ENCODE measurements around the gene TRPM5.

TRPM5 gene

DNA sequence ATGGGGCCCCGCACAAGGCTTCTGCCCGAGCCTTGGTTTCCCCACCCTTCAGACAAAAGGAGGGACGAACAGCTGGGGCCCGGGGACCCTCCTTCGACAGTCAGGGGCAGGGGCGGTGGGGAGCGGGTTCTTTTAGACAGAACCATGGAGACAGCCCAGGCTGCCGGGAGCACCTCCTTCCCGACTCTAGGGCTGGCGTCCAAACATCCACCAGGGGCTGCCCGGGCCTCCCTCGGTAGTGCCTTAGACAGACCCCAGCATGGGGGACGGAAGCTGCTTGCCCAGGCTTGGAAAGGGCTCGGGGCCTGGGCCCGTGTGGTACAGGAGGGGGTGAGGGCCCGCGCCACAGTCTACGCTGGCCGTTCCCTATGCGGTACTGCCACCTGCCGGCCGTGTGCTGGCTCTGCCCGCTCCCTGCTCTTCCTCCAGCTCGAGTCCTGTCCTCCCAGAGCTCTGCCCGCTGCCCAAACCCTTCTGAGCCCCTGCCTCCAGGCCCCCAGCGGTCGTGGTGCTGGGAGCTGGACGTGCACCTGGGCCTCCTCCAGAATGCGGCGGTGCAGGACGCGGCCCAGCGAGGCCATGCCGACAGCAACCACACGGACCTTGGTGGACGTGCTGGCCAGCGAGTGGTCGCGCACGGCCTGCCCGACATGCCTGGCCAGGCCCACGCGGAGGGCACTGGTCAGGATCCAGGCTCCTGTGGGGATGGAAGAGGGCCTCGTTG, 23.6 kb downstream of the TRPM5 start:
- peak; percentile 26 for DNase-seq (ENCODE audit: low read depth)

DNA sequence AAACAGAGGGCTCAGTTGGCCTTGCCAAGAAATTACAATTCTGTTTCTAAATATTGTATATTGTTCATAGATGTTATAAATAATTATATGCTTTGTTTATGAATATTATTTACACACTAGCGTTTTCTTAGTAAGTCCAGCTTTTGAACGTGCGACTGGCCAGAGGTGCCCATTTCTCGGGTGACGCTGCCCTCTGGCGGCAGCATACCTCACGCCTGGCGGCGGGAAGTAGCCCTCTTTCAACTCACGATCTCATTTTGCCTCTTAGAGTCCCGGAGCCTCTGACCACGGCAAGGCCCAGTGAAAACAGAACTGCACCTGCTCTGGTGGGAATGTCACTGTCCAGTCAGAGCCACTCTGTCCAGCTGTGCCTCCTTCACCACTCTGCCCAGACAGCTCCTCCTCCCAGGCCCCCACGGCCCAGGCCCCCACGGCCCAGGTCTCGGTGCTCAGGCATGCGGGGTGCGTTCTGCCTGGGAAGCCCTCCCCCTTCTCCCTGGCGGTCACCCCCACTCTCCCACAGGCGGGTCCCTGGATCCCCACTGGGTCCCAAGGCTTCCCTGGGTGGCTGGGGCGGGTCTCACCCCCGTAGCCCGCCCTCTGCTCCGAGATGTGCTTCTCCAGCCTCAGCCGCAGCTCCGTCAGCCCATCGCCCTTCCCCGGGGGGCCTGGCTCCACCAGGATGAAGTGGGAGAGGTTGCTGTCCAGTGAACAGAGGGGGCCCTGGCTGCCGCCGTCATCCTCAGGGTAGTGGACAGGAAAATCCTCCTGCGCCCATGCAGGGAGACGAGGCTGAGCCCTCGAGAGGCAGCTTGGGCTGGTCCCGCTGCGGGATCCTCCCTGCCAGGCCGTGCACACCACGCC, 24.4 kb downstream of the TRPM5 start:
- peak; percentile 39 for DNase-seq (ENCODE audit: low read depth)

DNA sequence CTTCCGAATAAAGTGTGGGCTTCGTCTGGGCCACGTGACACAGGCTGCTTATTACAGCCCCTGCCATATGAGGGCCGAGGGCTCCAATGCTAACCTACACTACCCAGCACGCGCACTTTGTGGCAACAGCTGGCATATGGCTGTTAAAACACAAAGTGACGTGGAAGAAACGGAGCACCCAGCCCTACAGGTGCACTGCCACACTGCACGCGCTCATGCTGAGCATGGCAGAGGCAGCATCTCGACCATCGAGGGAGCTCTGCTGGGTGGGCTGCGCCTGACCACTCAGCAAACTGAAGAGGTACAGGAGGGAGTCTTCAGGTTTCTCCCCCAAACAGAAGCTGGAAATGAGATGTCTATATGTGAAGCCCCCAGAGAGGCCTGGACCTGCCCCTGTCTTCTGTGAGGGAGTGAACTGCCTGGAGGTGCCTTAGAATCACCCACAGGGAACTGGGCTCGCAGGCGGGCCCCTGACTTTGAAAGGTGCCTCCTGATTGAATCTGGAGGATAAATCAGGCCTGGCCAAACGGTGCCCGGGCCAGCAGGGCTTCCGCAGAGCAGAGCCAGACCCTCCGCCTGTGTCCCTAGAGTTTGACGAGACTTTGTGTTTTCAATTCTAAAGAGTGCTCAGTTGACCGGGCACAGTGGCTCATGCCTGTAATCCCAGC, 25.5 kb downstream of the TRPM5 start:
- no peak for DNase-seq (ENCODE audit: low read depth)

DNA sequence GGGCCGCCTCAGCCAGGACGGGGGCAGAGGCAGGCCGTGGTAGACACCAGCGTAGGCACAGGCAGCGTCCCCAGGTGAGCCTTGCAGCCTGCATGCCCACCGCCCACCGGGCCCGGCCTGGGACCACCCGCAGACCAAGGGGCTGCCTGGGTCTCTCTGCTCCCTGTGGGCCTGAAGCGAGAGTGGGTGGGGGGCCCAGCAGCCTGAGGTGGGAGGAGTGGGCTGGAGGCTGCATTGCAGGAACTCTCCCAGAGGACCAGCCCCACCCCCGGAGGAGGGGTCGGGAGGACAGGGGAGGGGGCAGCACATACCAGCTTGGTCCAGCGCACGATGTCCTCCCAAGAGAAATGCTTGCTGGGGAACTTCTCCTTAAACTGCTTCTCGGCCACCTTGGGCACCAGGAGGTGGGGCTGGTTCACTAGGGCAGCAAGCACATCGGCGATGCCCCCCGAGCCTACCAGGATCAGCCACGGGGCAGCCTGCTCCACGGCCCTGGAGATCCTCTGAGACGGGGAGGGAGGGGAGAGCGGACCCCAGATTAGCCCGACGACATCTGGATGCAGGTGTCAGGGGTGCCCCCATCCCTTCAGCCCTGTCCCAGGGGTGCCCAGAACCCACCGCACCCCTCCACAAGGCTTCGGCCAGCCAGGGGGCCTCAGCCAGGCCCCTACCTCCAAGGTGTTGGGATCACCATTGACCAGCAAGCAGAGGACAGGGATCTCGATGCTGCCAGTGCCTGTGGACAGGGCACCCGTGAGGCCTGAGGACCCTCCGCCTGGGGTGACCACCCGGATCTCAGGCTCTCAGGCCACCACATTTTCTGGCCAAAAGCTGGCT, 26.2 kb downstream of the TRPM5 start:
- DNase-seq (ENCODE audit: low read depth) = no peak

DNA sequence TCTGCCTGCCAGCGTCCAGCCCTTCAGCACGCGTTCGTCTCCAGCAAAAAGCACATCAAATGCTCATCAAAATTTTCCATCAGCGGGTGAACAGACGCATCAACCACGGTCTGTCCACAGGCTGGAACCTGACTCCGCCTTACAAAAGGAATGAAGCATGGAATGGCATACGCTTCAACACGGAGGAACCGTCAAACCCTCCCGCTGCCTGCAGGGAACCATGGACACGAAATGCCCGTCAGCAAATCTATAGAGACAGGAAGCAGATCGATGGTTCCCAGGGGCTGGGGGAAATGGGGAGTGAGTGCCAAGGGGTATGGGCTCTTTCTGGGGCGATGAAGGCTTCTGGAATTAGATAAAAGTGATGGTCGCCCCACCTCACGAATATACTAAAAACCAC, 27.5 kb downstream of the TRPM5 start:
- no peak for DNase-seq (ENCODE audit: low read depth)

DNA sequence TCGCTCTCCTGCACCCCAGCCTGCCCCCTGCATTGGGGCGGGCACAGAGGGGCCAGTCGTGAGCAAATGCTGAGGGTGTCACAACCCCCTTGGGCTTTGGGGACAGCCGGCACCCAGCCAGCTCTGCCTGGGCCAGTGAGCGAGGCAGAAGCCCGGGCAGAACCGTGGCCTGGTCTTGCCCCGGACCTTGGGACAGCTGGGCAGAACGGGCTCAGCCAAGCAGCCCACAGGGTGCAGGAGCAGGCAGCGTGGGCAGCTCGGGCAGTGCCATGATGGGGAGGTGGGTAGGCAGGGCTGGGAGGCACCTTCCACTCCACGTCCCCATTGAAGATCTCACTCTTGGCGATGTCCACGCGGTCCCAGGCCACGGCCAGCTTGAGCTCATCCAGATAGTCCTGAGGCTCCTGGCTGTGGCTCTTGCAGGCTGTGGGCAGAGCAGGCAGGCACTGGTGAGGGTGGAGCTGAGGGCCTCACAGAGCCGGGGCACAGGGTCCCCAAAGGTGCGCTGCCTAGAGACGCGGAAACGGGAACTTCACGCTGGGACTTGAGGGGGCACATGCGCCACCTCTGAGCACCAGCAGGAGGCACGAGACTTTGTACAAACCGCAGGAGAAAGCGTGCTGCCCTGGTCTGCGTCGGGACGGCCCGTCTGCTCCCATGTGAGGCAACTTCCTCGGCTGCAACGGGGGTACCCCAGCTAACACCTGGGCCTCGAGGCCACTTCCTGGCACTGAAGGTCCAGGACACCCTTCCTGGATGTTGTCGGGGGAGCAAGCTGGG, 28.5 kb downstream of the TRPM5 start:
- DNase-seq (ENCODE audit: low read depth) = no peak

DNA sequence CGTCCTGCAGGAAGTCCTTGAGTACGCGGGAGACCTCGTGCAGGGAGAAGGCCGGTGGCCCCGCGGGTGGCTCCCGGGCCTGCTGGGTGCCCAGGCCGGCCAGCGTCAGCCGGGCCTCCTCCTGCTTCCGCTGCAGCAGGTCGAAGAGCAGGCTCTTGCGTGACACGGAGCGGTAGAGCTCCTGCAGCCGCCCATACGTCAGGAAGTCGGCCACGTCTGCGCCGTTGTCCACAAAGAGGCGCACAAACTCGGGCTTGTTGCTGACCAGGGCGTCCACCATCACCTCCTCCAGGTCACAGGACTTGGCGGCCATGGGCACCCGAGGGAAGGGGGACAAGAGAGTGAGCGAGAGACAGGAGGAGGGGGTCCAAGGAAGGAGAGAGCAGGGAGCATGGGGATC, 29.1 kb downstream of the TRPM5 start:
- DNase-seq (ENCODE audit: low read depth) = no peak

DNA sequence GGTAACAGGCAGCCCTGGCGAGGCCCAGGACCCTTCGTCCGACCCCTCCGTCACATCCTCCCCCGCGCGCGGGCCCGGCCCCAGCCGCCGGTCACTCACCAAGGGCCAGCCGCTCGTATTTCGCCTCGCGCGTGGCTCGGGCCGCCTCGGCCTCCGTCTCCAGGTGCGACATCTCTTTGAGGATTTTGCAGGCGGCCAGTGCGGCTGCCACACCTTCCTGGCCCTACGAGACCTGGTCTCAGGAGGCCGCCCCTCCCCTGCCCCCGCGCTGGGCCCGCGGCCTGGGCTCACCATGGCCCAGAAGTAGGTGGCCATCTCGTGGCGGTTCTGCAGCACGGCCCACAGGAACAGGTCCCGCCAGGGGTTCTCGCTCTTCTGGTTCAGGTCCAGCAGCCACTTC, 29.7 kb downstream of the TRPM5 start:
- DNase-seq (ENCODE audit: low read depth) = no peak

DNA sequence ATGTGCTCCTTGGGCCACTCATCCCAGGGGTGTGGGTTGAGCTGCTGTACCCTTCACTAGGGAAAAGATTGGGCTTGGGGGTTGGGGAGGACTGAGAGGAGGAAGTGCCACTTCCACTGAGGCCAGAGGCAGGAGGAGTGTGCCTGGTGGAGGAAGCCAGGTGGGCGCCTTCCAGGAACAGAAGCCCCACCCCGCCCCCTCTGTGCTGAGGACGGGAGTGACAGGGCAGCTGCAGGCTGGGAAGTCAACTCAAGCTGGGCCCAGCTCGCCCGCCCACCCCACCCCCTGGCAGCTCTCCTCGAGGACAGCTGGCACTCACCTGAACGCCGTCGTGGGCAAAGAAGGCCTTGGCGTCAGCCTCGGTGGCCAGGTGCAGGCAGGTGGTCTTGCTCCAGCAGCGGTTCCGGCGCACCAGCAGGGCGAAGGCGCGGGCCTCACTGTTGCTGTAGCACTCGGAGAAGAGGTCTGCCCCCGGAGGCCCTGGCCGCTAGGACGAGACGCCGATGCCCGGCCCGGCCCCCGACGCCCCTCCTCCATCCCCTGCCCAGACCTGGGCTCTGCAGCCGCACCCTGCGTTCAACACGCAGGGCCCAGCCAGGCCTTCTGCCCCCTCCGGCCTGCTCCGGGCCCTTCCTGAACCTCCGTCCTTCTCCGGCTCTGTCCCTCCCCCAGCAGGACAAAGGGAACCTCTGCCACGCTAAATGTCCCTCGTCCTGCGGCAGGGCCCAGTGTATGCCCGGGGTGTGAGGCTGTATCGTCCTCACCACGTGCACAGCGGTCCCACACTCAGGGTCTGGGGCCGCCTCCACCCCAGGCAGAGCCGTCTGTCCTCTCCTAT, 30.4 kb downstream of the TRPM5 start:
- no peak for DNase-seq (ENCODE audit: low read depth)

DNA sequence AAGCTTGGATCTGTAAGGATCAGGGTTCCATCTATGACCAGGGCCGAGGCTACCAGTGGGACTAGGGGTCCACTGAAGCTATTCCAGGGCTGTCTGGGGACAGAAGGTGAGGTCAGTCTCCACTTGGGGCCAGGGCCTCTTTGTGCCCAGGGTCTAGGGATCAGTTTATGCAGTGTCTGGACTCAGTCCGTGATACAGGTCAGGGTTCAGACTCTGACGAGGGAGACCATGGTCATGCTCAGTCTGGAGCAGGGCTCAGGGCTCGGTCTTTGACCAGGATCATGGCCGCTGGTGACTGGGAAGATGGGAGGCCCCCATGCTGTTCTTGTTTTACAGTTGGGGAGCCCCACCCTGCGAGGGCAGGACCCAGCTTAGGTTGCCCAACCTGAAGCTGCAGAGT, 32.0 kb downstream of the TRPM5 start:
- DNase-seq (ENCODE audit: low read depth) = no peak

DNA sequence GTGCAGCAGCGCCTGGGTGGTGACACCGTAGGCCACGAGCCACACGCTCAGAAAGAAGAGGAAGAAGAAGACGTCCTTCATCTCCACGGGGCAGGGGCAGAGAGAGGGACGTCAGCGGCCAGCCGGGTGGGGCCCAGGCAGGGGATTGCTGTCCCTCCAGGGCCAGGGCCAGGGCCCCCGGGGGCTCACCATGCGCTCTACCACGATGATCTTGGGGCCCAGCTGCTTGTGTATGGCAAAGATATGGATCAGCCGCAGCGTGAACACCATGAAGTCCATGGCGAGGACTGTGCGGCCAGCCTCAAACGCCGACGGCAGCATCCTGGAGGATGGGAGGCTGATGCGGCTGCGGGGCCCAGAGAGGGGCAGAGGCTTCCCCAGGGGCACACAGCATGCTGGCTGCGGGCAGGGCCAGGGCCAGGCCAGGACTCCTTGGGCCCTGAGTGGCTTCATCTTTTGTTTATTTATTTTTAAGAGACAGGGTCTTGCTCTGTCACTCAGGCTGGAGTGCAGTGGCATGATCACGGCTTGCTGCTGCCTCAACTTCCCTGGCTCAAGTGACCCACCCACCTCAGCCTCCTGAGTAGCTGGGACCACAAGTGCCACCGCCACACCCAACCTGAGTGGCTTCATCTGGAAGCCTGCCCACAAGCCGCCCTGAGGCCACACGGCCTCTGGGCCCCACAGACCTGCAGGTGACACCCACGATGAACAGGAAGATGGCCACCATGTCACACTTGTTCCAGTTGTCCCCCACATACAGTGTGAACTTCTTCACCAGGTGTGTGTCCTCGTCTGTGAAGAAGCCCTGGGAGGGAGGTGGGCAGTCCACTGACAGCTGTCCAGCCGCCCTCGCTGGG, 32.6 kb downstream of the TRPM5 start:
- DNase-seq (ENCODE audit: low read depth) = no peak

DNA sequence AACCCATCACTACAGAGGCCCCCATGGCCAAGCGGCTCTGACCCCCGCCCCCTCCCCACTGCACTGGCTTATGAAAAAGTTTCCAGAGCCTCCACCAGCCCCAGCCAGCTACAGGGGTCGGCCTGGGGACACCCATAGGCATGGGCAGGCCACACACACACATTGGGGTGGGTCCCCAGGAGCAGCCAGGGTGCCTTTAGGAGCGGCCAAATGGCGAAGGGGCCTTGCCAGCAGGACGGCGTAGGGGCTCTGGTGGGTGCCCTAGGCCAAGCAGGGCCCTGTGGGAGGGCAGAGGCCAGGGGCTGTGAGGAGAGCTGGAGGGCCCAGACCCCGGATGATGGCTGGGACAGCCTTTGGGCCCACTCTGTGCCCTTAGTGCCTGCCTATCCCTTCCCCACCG, 33.7 kb downstream of the TRPM5 start:
- no peak for DNase-seq (ENCODE audit: low read depth)

DNA sequence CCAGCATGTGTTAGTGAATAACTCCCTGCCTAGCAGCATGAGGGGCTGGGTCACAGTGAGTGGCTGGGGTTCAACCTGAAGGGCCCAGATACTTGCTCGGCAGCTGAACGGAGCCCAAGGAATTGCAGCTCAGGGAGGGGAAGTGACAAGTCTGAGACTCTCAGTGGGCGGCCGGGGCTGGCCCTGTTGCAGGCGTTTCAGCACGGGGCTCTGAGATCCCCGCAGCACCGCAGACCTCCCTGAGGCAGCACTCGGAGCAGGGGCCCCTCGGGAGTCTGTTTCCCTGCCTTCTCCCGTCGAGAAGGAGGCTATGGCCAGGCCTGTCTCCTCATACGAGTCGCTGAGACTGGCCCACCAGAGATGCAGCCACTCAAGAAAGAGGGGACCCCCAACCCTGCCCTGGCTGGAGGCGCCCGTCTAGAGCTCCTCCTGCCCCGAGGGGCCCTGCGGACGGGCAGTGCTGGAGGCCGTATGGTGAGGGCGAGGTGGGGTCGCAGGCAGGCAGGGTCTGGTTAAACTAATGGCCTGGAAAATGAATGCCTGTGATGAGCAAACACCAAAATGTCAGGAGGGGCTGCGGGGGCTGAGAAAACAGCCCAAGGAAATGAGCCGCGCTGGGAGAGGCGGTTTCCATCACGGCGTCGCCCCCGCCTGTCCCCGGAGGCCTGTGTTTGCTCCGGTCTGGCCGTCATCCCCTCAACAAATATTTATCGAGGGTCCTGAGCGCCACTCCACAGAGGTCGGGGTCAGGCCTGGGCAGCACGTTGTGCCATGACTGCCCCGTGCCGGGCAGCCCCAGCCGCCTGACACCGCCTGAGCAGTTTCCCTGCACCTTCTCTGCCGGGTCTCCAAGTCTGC, 34.5 kb downstream of the TRPM5 start:
- no peak for DNase-seq (ENCODE audit: low read depth)

DNA sequence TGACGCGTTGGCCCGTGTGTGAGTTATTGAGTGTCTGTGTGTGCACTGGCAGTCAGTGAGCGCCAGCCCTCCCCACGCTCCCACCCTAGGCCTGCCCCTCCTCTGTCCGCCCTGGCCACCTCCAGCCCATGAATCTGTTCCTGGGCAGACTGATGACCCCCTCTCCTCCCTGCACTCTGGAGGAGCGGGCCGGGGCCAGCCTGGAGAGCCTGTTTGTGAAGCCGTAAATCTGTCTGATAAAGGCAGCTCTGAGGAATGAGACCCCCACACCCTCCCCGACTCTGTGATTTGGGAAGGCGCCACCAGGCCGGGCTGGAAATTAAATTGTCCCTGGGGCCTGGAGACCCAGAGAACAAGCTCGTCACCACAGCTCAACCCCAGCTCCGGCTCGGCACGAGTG, 35.2 kb downstream of the TRPM5 start:
- no peak for DNase-seq (ENCODE audit: low read depth)

DNA sequence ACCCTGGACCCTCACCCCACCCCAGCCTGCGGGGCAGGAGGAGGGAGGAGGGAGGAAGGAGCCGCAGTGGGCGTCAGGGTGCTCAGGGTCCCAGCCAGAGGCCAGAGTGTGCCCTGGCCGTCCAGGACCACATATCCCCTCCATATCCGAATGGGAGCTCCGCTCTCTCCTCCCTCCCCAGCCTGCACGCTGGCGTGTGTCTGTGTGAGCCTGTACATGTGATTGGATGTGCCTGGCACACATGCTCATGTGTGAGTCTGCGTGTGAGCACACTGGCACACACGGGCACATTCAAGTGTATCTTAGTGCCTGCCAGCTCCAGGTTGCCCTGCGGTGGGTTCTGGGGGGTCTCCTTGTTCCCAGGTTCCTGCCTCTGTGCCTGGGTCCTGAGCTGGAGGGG, 35.6 kb downstream of the TRPM5 start:
- no peak for DNase-seq (ENCODE audit: low read depth)

DNA sequence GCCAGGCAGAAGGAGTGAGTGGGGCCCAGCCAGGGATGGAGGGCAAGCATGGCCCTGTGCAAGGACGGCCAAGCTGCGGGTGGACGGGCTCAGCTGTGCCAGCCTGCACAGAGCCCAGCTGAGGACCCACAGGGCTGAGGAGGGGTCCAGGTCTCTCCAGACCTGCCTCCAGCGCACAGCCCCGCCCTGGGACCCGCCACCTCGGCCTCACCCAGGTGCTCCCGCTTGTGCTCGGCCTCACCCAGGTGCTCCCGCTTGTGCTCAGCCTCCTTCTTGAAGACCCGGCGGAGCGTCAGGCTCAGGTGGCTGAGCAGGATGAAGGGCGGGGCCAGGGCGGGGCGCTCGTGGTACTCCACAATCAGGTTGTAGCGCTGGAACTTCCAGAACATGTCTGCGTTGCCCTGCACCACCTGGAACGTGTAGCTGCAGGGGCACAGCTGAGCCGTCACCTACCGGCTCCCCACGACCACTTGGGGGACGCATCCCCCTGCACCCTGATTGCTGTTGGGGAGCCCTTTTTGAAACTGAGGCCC, 37.4 kb downstream of the TRPM5 start:
- no peak for DNase-seq (ENCODE audit: low read depth)

DNA sequence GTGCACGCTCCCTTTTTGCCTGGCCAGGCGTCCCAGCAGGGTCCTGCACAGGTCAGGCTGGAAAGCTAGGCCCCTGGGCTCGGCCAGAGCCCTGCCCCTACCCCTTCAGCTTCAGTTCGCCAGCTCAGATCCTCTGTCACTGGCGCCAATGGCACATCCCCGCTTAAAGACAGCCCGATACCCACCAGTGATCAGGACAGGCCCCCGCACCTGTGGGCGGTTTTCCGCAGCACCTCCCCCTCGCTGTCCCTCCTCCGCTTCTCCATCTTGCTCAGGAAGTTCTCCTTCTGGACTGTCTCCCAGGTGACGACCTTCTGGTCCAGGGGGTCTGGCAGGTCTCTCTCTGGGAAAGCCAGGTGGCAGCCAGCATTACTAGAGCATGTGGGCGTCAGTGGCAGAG, 37.9 kb downstream of the TRPM5 start:
- DNase-seq (ENCODE audit: low read depth) = no peak

DNA sequence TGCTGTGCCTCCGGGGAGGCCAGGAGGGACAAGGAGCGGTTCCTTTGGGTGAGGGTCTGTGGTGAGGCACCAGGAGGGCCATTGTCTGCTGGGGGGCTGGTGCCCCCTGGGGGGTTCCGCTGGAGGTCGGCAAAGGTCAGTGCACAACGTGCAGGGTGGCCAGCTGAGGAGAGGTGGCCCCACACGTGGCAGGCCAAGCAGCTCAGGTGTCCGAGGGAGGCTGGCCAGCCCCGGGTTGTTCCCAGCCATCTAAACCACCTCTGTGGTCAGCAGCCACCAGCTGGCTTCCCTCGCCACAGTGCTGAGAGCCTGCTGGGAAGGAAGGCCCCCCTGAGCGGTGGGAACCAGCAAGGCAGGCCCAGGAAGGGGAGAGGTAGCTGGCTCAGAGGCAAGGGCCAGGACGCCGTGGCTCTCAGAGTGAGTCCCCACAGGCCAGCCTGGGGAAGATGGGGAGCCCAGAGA, 39.5 kb downstream of the TRPM5 start:
- no peak for DNase-seq (ENCODE audit: low read depth)

All from stromal cell of bone marrow (primary cell).